HG03520 (cell line): ENCODE measurements around the gene MAPT.
"Not testable (repeated sequence)": the region's sequence is repeated elsewhere in the genome, so short reads cannot be mapped to it uniquely, and the experiment has no call there.

Experiments
- ATAC-seq: cut with Tn5 transposase; IDR thresholded peaks from one replicate; pipeline ENCODE4 v1.9.1; 2021; ENCODE audit warnings: mild to moderate bottlenecking, moderate library complexity; ENCODE audit not compliant: unreplicated experiment

MAPT gene

DNA sequence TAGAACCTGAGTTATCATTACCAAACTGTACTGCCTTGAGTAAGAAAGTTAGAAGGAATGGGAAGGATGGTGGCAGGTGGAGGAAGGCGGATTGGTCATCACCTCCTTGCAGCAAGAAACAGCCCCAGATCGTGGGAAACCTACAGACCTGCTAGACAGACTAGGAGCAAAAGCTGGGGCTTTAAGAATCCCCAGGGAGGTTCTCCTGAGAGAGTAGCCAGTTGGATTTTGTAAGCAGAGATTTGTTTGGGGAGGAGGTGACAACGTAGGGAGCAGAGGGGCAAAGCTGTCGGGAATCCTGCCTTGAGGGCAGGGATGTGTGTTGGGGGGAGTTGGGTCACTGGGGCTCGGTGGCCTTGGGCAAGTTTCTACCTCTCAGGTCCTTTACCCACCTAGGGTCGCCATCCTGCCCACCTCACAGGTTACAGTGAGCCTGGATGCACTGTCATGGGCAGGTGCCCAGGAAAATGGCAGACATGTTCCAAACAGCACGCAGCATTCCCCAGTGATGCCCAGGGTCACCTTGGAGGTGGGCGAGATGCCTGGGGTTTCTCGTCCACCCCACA lies 55.5 kb downstream of the MAPT start:
- ATAC-seq: no peak

DNA sequence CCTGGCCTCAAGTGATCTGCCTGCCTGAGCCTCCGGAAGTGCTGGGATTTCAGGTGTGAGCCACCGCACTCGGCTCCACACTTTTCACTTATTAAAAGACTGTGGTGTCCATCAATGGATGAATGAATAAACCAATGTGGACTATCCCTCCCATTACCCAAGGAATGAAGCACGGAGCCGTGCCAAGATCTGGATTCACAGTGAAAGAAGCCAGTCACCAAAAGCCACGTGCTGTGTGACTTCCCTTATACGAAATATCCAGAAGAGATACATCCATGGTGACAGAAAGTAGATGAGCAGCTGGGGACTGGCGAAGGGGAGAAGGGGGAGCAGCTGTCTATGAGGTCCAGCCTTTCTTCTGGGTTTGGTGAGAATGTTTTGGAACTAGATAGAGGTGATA lies 56.5 kb downstream of the MAPT start:
- no peak for ATAC-seq

DNA sequence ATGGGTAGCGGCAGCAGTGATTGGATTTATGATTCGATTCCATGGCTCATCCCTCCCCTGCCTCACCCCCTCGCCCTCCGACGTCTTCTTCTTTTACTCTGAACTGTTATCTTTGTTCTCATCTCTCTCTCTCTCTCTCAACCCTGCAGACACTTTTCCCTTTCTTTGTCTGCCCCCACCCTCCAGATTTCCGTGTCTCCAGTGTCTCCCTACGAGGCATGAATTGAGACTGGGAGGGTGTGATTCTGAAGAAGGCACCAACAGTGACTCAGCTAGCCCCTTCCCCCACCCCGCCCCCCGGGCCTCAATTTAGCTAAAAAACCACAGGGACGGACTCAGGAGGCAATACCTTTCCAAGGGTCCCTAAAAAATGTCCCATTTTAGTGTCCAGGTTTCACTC lies 57.0 kb downstream of the MAPT start:
- ATAC-seq: no peak

DNA sequence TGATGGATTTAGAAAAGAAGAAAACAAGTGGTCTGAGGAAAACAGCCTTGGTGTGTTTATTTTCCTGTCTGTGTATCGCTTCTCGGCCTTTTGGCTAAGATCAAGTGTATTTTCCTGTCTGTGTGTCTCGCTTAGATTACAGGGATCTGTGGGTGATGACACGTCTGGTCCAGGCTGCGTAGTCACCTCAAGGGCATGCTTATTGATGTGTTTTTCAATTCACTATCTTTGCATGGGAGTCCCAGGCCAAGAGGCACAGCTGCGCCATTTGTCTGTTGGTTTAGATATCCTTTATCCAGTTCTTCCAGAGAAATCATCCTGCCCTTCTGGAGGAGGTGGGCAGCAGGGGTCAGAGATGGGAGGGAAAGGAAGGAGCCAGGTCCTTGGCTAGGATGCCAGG lies 57.6 kb downstream of the MAPT start:
- ATAC-seq: no peak

DNA sequence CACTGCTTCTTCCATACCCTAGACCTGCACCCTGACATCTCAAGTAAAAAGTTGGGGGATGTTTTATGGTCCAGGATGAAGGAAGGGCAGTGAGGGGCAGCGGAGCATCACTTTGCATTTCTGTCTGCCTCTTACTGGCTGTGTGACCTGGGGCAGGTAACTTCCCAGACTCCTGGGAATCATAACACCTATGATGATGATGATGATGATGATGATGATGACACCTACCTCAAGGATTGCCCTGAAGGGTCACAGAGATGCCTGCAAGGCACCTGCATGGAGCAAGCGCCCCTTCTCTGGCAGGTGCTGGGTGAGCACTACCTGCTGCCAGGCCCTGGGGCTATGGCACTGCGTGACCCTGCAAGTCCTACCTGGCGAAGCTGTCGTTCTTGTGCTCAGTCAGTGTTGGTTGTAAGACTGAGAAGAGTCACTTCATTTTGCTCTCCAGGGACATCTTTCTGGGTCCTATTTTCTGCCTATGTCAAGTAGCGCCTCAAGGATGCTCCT lies 58.5 kb downstream of the MAPT start:
- ATAC-seq: no peak

DNA sequence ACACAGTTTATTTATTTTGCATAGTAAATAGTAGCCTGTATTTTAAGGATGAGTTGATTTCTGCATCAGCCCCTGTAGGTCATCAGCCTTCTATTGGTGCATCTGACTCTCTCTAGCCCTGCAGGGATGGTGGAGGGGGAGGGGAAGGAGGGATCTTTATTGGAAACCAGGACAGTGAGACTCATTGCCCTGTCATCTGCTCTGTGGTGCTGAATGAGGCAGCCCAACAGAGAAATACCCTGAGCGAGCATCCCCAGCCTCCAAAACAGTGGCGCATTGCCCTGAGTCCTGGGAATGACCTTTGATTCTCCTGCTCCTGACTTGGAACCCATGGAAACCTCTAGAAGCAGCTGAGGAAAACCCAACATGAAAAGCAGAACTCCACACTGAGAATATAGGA lies 59.2 kb downstream of the MAPT start:
- ATAC-seq: no peak

DNA sequence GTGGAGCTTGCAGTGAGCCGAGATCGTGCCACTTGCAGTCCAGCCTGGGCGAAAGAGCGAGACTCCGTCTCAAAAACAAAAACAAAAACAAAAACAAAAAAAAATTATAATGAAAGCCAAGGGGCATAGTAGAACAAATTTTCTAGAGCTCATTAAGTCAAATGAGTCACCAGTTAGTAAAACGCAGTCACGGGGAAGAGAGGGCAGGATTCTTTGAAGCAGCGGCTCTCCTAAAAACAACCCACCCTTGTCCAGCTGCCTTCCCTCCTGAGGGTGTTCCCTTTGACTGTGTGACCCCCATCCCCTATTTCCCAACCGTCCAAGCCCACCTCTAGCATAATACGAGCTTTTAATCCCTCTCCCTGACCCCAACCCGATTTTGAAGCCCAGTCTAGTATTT lies 60.6 kb downstream of the MAPT start:
- ATAC-seq: no peak

DNA sequence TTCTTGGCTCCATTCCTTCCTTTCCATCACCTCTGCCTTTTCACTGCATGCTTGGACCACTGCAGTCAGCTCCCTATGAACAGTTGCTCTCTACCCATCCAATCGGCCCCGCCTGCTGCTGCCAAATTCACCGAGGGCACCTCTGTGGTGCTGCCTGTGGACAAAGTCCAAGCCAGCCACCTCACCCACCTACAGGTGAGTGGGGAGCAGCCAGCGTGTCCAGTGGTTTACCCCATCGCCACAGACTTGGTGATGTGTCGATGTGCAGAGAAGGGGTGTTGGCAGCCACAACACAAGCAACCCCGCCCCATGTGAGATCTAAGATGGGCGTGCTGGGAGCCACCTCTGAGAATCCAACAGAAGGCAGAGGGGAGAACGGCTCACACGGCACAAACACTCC lies 61.0 kb downstream of the MAPT start:
- no peak for ATAC-seq

DNA sequence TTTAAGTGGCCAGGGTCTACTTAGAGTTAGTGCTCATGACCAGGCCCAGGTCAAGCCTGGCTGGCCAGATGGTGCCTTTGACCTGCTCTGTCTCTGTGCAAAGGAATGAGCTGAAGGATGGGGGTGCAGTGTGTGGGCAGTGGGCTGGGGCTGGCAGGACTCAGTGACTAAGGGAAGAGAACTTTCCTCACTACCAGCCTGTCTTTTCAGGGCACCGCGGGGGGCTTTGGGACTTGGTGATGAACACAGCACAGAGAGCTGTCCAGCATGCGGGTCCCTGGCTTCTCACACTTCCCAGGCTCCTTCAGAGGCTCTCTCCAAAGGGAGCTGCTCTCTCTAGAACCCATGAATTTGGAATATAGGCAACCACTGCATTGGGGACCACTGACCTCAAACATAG lies 61.7 kb downstream of the MAPT start:
- no peak for ATAC-seq

DNA sequence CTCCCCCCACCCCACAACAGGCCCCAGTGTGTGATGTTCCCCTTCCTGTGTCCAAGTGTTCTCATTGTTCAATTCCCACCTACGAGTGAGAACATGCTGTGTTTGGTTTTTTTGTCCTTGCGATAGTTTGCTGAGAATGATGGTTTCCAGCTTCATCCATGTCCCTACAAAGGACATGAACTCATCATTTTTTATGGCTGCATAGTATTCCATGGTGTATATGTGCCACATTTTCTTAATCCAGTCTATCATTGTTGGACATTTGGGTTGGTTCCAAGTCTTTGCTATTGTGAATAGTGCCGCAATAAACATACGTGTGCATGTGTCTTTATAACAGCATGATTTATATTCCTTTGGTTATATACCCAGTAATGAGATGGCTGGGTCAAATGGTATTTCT lies 62.4 kb downstream of the MAPT start:
- ATAC-seq: not testable (repeated sequence)

DNA sequence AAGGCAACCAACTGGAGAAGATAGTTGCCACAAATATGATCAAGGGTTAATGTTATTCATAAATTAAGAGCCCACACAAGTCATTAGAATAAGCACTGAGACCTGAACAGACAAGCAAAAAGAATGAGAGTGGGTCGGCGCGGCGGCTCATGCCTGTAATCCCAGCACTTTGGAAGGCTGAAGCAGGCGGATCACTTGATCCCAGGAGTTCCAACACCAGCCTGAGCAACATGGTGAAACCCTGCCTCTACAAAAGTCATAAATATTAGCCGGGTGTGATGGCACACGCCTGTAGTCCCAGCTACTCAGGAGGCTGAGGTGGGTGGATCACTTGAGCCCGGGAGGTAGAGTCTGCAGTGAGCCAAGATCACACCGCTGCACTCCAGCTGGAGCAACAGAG lies 64.0 kb downstream of the MAPT start:
- ATAC-seq: no peak

DNA sequence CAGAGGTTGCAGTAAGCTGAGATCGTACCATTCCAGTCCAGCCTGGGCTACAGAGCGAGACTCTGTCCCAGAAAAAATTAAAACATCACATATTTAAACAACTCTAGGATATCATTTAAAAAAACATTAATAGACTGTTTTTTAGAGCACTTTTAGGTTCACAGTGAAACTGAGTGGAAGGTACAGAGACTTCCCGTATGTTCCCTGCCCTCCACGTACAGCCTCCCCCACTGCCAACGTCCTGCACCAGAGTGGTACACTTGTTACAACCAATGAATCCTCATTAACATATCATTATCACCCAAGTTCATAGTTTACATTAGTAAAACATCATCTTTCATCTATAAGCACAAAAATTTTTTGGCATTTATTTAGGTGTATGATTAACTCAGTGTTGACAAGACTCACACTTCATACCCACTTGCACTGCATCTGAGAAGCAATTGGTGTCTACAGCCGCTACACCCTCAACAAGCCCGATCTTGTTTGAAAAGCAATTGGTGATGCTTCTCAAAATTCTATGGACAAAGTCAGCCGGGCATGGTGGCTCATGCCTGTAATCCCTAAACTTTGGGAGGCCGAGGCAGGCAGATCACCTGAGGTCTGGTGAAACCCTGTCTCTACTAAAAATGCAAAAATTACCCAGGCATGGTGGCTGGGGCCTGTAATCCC lies 64.8 kb downstream of the MAPT start:
- no peak for ATAC-seq

DNA sequence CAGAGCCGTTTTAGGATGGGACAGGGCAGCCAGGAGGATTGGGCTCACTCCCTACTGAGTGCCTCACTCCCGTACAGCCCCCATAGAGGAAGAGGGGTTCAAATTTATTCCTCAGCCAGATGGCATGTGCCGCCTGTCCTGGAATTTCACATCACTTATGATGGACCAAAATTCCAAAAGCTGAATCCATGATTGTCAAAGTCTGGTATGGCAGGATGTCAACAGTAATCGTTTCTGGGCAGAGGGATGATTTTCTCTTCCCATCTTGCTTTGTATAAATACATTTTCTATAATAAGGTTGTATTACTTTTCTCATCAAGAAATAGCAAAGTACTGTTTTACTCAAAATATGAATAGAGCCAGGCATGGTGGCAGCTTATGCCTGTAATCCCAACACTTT lies 66.0 kb downstream of the MAPT start:
- ATAC-seq: no peak

DNA sequence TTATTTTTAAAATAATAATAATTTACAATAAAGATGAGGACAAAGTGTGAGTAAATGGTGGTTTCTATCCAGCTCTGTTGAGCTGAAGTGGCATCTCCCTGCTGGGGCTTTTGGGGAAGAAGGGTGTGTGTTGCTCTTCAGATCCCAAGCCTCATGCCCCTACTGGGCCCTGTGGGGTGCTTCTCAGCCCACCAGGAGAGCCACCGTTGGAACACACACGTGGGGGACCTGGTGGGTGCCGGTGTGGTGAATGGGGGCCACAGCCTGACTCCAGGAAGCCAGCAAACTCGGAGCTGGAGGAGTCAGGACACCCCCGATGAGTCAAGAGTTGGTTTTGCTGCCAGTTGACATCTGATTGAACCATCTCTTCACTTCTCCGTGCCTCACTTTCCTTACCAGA lies 66.9 kb downstream of the MAPT start:
- no peak for ATAC-seq

DNA sequence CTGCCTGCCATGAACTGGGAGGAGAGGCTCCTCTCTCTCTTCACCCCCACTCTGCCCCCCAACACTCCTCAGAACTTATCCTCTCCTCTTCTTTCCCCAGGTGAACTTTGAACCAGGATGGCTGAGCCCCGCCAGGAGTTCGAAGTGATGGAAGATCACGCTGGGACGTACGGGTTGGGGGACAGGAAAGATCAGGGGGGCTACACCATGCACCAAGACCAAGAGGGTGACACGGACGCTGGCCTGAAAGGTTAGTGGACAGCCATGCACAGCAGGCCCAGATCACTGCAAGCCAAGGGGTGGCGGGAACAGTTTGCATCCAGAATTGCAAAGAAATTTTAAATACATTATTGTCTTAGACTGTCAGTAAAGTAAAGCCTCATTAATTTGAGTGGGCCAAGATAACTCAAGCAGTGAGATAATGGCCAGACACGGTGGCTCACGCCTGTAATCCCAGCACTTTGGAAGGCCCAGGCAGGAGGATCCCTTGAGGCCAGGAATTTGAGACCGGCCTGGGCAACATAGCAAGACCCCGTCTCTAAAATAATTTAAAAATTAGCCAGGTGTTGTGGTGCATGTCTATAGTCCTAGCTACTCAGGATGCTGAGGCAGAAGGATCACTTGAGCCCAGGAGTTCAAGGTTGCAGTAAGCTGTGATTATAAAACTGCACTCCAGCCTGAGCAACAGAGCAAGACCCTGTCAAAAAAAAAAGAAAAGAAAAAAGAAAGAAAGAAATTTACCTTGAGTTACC lies 68.0 kb downstream of the MAPT start:
- ATAC-seq: no peak

DNA sequence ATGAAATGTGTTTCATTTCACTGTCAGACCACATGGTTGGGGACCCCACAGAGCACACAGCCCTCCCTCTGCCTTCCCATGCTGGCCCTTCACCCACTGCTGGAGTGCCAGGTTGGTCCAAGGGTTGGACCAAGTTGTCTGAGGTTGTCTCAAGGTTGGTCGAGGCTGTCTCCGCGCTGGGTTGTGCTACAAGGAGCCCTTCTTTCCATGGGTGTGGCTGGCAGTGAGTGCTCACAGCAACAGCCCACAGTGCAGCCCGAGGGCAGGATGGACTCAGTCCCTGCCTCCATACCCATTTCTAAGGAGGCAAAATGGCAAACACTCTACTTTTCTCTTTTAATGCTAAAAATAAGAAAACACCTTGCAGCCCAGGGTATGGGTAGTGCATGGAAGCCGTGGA lies 68.9 kb downstream of the MAPT start:
- ATAC-seq: no peak

DNA sequence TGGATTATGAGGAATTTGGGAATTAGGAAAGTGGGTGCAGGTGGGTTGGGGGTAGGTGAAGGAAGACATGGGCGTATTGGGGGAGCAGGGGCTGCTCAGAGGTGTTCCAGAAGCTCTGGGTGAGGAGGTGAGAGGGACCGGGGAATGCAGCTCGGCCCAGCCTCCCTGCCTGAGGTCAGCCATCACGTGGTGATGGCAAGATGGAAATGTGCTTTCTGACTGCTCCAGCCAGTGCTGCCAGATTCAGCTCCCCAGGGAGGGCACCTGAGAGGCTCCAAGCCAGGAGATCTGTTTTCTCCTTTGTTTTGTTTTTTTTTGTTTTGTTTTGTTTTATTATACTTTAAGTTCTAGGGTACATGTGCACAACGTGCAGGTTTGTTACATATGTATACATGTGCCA lies 69.5 kb downstream of the MAPT start:
- no peak for ATAC-seq

DNA sequence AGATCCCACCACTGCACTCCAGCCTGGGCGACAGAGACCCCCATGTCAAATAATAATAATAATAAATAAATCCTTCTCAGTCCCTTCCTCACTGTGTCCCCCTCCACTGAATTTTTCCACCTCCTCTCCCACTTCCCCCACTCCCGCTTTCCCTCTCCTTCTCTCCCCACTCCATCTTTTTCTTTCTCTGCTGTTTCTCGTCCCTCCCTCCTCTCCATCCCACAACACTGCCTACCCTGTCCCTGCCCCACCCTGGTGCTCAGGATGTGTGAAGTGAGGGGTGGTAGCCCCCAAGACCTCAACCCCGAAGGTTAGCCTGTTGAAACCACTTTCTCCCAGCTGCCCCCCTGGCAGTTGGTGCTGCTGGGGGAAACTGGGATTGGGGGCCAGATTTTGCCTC lies 70.3 kb downstream of the MAPT start:
- ATAC-seq: no peak

DNA sequence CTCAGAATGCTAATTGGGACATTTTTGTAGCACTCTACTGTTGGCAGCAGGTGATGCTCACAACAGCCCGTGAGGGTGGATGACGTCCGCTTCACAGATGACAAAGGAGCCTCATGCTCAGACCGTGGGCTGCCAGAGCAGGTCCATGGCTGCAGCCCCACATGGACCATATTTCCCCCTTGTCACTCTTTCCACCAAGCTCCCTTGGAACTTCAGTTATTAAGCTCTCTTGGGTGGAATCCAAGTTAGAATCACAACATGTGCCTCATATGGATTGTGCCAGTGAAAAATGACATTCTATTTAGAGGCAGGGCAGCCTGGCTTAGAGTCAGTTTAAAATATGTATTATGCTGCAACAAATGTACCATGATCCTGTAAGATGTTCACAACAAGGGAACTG lies 71.5 kb downstream of the MAPT start:
- no peak for ATAC-seq

DNA sequence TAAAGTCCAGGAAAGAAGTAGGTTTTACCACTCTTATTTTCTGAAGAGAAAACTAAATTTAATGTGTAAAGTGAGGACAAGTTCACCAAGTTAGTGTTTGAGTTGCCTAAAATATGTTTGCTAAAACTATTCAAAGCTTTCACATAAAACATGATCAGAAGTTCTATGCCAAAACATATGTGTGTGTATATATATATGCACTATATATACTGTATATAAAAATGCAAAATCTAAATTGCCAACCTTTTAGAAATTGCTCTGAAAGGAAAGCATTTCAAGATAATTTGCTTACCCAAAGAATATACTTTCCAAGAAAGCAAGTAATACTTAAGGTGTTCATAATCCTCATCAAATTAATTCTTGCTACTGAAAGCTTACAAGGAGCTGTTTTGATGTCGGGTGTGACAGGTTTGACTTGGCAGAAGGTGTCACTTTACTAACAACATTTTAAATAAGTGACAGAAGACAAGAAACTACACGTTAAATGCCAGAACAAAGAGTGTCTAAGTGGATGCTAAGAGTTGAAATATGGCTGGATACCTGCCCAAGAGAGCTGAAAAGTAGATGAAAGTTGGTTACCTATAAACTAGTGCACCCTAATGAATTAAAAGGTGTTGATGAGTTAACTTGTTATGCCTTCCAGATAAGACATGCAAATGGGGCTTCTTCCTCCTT lies 72.4 kb downstream of the MAPT start:
- ATAC-seq: no peak

DNA sequence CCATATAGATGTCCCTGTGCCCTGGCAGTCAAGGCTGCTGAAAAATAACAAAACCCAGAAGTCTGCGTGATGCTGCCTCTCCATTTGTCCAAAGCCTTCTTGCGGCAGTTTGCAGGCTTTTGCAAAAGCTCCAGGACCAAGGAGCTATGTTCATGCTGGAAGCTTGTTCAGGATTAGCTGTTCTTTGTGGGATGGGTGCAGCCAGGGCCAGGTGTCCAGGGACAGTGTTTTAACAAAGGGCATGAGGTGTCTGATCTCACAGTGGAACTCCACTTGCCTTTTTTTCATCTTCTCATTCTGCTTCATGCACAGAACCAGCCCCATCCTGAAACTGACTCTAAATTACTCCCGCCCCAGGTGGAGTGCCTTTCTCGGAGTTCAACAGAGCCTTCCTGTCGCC lies 73.0 kb downstream of the MAPT start:
- ATAC-seq: no peak

DNA sequence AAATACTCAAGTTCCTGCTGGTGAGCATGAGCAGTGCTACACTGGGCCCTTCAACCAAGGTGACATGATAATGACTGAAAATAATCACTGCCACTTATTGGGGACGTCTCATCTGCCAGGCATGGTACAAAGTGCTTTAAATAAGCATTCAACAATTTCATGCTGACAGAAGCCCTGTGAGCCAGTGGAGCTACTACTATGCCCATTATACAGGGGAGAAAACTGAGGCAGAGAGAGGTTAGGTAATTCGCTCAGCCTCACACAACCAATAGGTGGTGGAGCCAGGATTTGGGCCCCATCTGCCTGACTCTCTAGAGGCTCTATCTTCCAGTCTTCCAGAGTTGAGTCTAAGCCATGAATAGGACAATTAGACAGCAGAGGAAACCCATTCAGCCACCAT lies 74.4 kb downstream of the MAPT start:
- no peak for ATAC-seq
